Measurements from ENCODE around the gene ALPL. TPM values are rescaled to one million over a fixed set of nuclear protein-coding genes. Genes with fewer than 3 reads are reported as not detected.

Gene ALPL
- polyA plus RNA-seq, 1 donor from 2014 or later = 0.42 TPM

- Histone ChIP-seq H3K4me2 (ENCODE audit: low read length) (no peak overlapping the region), H3K9me3 (ENCODE audit: low read length) (no peaks in the 10 kb centered on the region), H4K20me1 (ENCODE audit: insufficient read depth) (no peaks in the 10 kb centered on the region), H3K4me3 (ENCODE audit: low read length) (no peak overlapping the region), H3K79me2 (replicated peaks; ENCODE audit: insufficient read depth, low read length) (no peaks in the 10 kb centered on the region), H3K9me2 (ENCODE audit: insufficient read depth, low read length) (no peaks in the 10 kb centered on the region), H3F3A (ENCODE audit: insufficient read depth, low read length, poor library complexity, severe bottlenecking) (no peaks in the 10 kb centered on the region), H2AFZ (ENCODE audit: low read depth, low read length) (no peak overlapping the region), H3K27ac (ENCODE audit: low read length) (no peak overlapping the region), H3K9ac (ENCODE audit: low read length) (no peak overlapping the region), H3K27me3 (ENCODE audit: insufficient read depth, low read depth, low read length) (no peaks in the 10 kb centered on the region), H3K36me3 (ENCODE audit: insufficient read depth, low read length) (no peaks in the 10 kb centered on the region)
- TF ChIP-seq TAF1 (IDR thresholded peaks at IDR 0.05; ENCODE audit: low read depth) = no peak
These were observed 32.1 kb downstream of the ALPL start for GRCh38 chr1:21541329-21541728.

GRCh38 chr1:21541835-21542234 is 32.6 kb downstream of the ALPL start:
- H3F3A ChIP-seq (ENCODE audit: insufficient read depth, low read length, poor library complexity, severe bottlenecking) = no peaks in the 10 kb centered on the region
- H3K4me2 ChIP-seq (ENCODE audit: low read length) = no peak overlapping the region
- no peak overlapping the region for H2AFZ ChIP-seq (ENCODE audit: low read depth, low read length)
- H3K27ac ChIP-seq (ENCODE audit: low read length) = no peak overlapping the region
- H3K4me3 ChIP-seq (ENCODE audit: low read length) = no peak overlapping the region
- no peaks in the 10 kb centered on the region for H4K20me1 ChIP-seq (ENCODE audit: insufficient read depth)
- H3K9me3 ChIP-seq (ENCODE audit: low read length) = no peaks in the 10 kb centered on the region
- no peak overlapping the region for H3K9ac ChIP-seq (ENCODE audit: low read length)
- TF ChIP-seq EP300 (conservative IDR thresholded peaks at IDR 0.05; ENCODE audit: poor library complexity, severe bottlenecking) = no peak
- no peak for TF ChIP-seq CTCF (IDR thresholded peaks at IDR 0.05; ENCODE audit: poor library complexity, severe bottlenecking)
- TF ChIP-seq TAF1 (IDR thresholded peaks at IDR 0.05; ENCODE audit: low read depth) = no peak
- no peak for TF ChIP-seq RAD21 (conservative IDR thresholded peaks at IDR 0.05)
- no peak for TF ChIP-seq POLR2AphosphoS5 (IDR thresholded peaks at IDR 0.05)
- no peak for TF ChIP-seq SMC3 (conservative IDR thresholded peaks at IDR 0.05; ENCODE audit: poor library complexity)
- TF ChIP-seq REST (IDR thresholded peaks at IDR 0.05; ENCODE audit: borderline replicate concordance) = no peak
- no peak for TF ChIP-seq MXI1 (conservative IDR thresholded peaks at IDR 0.05; ENCODE audit: poor library complexity, severe bottlenecking)
- TF ChIP-seq EZH2 (IDR thresholded peaks at IDR 0.05; ENCODE audit: borderline replicate concordance, insufficient read depth, low read length, poor library complexity, severe bottlenecking) = no peak
- H3K9me2 ChIP-seq (ENCODE audit: insufficient read depth, low read length) = no peaks in the 10 kb centered on the region
- no peaks in the 10 kb centered on the region for H3K36me3 ChIP-seq (ENCODE audit: insufficient read depth, low read length)
- H3K79me2 ChIP-seq (replicated peaks; ENCODE audit: insufficient read depth, low read length) = no peaks in the 10 kb centered on the region
- no peaks in the 10 kb centered on the region for H3K27me3 ChIP-seq (ENCODE audit: insufficient read depth, low read depth, low read length)

GRCh38 chr1:21543598-21543997 is 34.4 kb downstream of the ALPL start:
- H3K4me2 ChIP-seq (ENCODE audit: low read length) = no peak overlapping the region
- no peak overlapping the region for H3K27ac ChIP-seq (ENCODE audit: low read length)
- H3F3A ChIP-seq (ENCODE audit: insufficient read depth, low read length, poor library complexity, severe bottlenecking) = no peaks in the 10 kb centered on the region
- H3K36me3 ChIP-seq (ENCODE audit: insufficient read depth, low read length) = no peaks in the 10 kb centered on the region
- no peak overlapping the region for H3K9ac ChIP-seq (ENCODE audit: low read length)
- no peaks in the 10 kb centered on the region for H4K20me1 ChIP-seq (ENCODE audit: insufficient read depth)
- no peak overlapping the region for H2AFZ ChIP-seq (ENCODE audit: low read depth, low read length)
- H3K9me3 ChIP-seq (ENCODE audit: low read length) = no peaks in the 10 kb centered on the region
- H3K9me2 ChIP-seq (ENCODE audit: insufficient read depth, low read length) = no peaks in the 10 kb centered on the region
- no peaks in the 10 kb centered on the region for H3K79me2 ChIP-seq (replicated peaks; ENCODE audit: insufficient read depth, low read length)
- TF ChIP-seq EP300 (conservative IDR thresholded peaks at IDR 0.05; ENCODE audit: poor library complexity, severe bottlenecking) (no peak), REST (IDR thresholded peaks at IDR 0.05; ENCODE audit: borderline replicate concordance) (no peak), SMC3 (conservative IDR thresholded peaks at IDR 0.05; ENCODE audit: poor library complexity) (no peak), TAF1 (IDR thresholded peaks at IDR 0.05; ENCODE audit: low read depth) (no peak), POLR2AphosphoS5 (IDR thresholded peaks at IDR 0.05) (no peak), RAD21 (conservative IDR thresholded peaks at IDR 0.05) (no peak), CTCF (IDR thresholded peaks at IDR 0.05; ENCODE audit: poor library complexity, severe bottlenecking) (no peak), MXI1 (conservative IDR thresholded peaks at IDR 0.05; ENCODE audit: poor library complexity, severe bottlenecking) (no peak), EZH2 (IDR thresholded peaks at IDR 0.05; ENCODE audit: borderline replicate concordance, insufficient read depth, low read length, poor library complexity, severe bottlenecking) (no peak)
- H3K4me3 ChIP-seq (ENCODE audit: low read length) = no peak overlapping the region
- no peaks in the 10 kb centered on the region for H3K27me3 ChIP-seq (ENCODE audit: insufficient read depth, low read depth, low read length)

Measured in neural cell (in vitro differentiated cells).